ENCODE data around the gene RTCA. TPM values are rescaled to one million over a fixed set of nuclear protein-coding genes. Genes with fewer than 3 reads are reported as not detected.
"Not testable (repeated sequence)": the region's sequence is repeated elsewhere in the genome, so short reads cannot be mapped to it uniquely, and the experiment has no call there.

The RTCA gene
- total and polyA plus RNA-seq, 7 experiments from 2014 or later, result 16.4 to 47.7 (median 35.2) TPM

- not testable (repeated sequence) for H3K4me1 Mint-ChIP-seq; H3K9me3 Mint-ChIP-seq; DNase-seq; H3K9me3 ChIP-seq (ENCODE audit: control insufficient read depth in 2 of 3, low read length in 3 of 3); H3K27ac ChIP-seq (ENCODE audit: low read depth, low read length); ATAC-seq; H3K4me3 Mint-ChIP-seq; H3K4me1 ChIP-seq (ENCODE audit: control insufficient read depth in 2 of 2, insufficient read depth in 2 of 2, low read length in 2 of 2); H3K27me3 Mint-ChIP-seq; H3K4me3 ChIP-seq (ENCODE audit: low read length); H3K27me3 ChIP-seq (ENCODE audit: control insufficient read depth in 2 of 2, insufficient read depth in 2 of 2, low read length in 2 of 2); H3K36me3 ChIP-seq (ENCODE audit: control insufficient read depth in 2 of 3, insufficient read depth in 3 of 3, low read length in 3 of 3)
- intact Hi-C loops (cut with micrococcal nuclease), result loop anchor here in 1 of 2 donors (5.0 kb wide), 1 partner anchor 55 kb away; the partner anchor contains the start of gene CDC14A
- peak overlapping the region in 1 of 9 donors; percentile 51 for H3K27ac Mint-ChIP-seq
- peaks cover 4 to 22% (median 13%) of the 10 kb centered on the region in 5 donors for H3K36me3 Mint-ChIP-seq
- ChIA-PET CTCF (interaction anchor here (1.4 kb wide), 1 partner anchor 162 kb away, joined by 4 read pairs; no protein-coding TSS in a partner anchor), POLR2A (interaction anchor here (1.2 kb wide), 1 partner anchor 50 kb away, joined by 3 read pairs; no protein-coding TSS in a partner anchor)
Observed at GRCh38 chr1:100296997-100297396, 31.0 kb downstream of the RTCA start.

DNA sequence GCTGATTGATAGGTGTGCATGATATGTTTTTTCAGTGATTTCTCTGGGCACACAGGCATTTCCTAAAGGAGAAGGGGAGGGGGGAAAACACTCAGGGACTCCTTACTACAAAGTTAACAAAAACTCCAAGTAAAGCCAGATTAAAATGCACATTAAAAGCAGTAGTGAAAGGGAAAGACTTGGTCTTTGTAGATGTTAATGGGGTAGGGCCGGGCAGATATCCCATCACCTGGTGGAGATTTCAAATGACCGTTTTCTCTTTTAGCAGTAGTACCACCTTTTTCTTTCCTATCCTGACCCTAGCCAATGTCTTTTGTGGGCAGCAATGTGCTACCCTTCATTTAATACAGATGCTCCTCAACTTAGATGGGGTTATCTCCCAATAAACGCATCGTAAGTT is 32.5 kb downstream of the RTCA start:
- ATAC-seq (no peak), DNase-seq (no peak)
- CTCF ChIA-PET, result no interaction called here
- intact Hi-C loops (cut with micrococcal nuclease), result loop anchor here in 1 of 2 donors (5.0 kb wide), 1 partner anchor 54 kb away; the partner anchor contains the start of gene CDC14A
- Histone ChIP-seq H3K9me3 (ENCODE audit: control insufficient read depth in 2 of 3, low read length in 3 of 3) (no peaks in the 10 kb centered on the region), H3K27ac (ENCODE audit: low read depth, low read length) (no peak overlapping the region), H3K4me3 (ENCODE audit: low read length) (no peak overlapping the region), H3K27me3 (ENCODE audit: control insufficient read depth in 2 of 2, insufficient read depth in 2 of 2, low read length in 2 of 2) (no peaks in the 10 kb centered on the region), H3K36me3 (ENCODE audit: control insufficient read depth in 2 of 3, insufficient read depth in 3 of 3, low read length in 3 of 3) (no peaks in the 10 kb centered on the region), H3K4me1 (ENCODE audit: control insufficient read depth in 2 of 2, insufficient read depth in 2 of 2, low read length in 2 of 2) (peaks cover 0 to 5% of the 10 kb centered on the region in 2 donors)
- Mint-ChIP-seq H3K27ac (peak overlapping the region in 2 of 9 donors; percentile 6 to 77), H3K36me3 (peaks cover 4 to 12% (median 4%) of the 10 kb centered on the region in 5 donors), H3K4me1 (peaks cover 0 to 4% (median 0%) of the 10 kb centered on the region in 7 donors), H3K27me3 (no peaks in the 10 kb centered on the region), H3K4me3 (no peak overlapping the region), H3K9me3 (peaks cover 0 to 4% (median 0%) of the 10 kb centered on the region in 11 donors)
- POLR2A ChIA-PET, result no interaction called here

DNA sequence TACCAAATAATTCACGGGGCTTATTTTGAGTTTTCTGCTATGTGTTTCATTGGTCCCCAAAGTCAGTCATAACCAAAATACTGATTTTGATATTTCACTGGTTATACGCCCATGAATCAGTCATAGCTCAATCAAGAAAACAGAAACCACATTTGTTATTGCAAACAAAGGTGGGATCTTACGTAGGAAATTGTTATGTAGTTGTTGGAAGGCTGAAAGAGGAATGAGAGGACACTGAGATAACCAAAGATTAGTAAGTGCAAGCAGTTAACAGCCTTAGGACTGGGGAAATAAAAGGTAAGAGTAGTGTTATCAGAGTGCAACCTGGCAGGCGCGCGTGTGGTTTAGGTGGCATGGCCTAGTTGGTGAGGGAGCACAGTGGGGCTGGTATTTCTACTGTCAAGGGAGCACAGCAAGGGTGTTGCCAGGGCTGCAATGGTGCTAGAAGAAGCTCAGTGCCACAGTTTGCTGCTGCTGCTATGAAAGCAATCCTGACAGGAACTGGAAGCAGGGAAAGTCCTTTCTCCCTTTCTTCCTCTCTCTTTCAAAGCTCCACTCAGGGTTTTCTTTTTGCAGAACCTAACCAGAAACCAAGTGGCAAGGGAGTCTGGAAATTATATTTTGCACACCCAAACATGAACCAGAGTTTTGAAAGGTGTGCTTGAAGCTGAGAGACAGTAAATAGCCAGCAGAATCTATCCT is 33.7 kb downstream of the RTCA start:
- no peak for DNase-seq
- H3K27ac Mint-ChIP-seq, result no peak overlapping the region
- no peak for ATAC-seq
- Histone ChIP-seq H3K27me3 (ENCODE audit: control insufficient read depth in 2 of 2, insufficient read depth in 2 of 2, low read length in 2 of 2) (no peaks in the 10 kb centered on the region), H3K4me1 (ENCODE audit: control insufficient read depth in 2 of 2, insufficient read depth in 2 of 2, low read length in 2 of 2) (peaks cover 0 to 5% of the 10 kb centered on the region in 2 donors), H3K4me3 (ENCODE audit: low read length) (no peak overlapping the region), H3K36me3 (ENCODE audit: control insufficient read depth in 2 of 3, insufficient read depth in 3 of 3, low read length in 3 of 3) (no peaks in the 10 kb centered on the region), H3K9me3 (ENCODE audit: control insufficient read depth in 2 of 3, low read length in 3 of 3) (no peaks in the 10 kb centered on the region), H3K27ac (ENCODE audit: low read depth, low read length) (no peak overlapping the region)
- no peak overlapping the region for H3K4me3 Mint-ChIP-seq
- intact Hi-C loops (cut with micrococcal nuclease), result loop anchor here in 1 of 2 donors (5.0 kb wide), 1 partner anchor 53 kb away; the partner anchor contains the start of gene CDC14A
- no peaks in the 10 kb centered on the region for H3K27me3 Mint-ChIP-seq
- POLR2A ChIA-PET, result no interaction called here
- peaks cover 0 to 4% (median 0%) of the 10 kb centered on the region in 11 donors for H3K9me3 Mint-ChIP-seq
- peaks cover 0 to 13% (median 4%) of the 10 kb centered on the region in 5 donors for H3K36me3 Mint-ChIP-seq
- CTCF ChIA-PET, result no interaction called here
- H3K4me1 Mint-ChIP-seq, result peaks cover 0 to 4% (median 0%) of the 10 kb centered on the region in 7 donors

GRCh38 chr1:100300691-100301090 is 34.7 kb downstream of the RTCA start:
- DNase-seq, result no peak
- Mint-ChIP-seq H3K4me1 (peaks cover 0 to 4% (median 0%) of the 10 kb centered on the region in 7 donors), H3K4me3 (no peak overlapping the region), H3K36me3 (peaks cover 0 to 13% (median 4%) of the 10 kb centered on the region in 5 donors), H3K27me3 (no peaks in the 10 kb centered on the region), H3K27ac (no peak overlapping the region), H3K9me3 (peaks cover 0 to 4% (median 0%) of the 10 kb centered on the region in 11 donors)
- no peak for ATAC-seq
- Histone ChIP-seq H3K36me3 (ENCODE audit: control insufficient read depth in 2 of 3, insufficient read depth in 3 of 3, low read length in 3 of 3) (no peaks in the 10 kb centered on the region), H3K27ac (ENCODE audit: low read depth, low read length) (no peak overlapping the region), H3K9me3 (ENCODE audit: control insufficient read depth in 2 of 3, low read length in 3 of 3) (no peaks in the 10 kb centered on the region), H3K27me3 (ENCODE audit: control insufficient read depth in 2 of 2, insufficient read depth in 2 of 2, low read length in 2 of 2) (no peaks in the 10 kb centered on the region), H3K4me1 (ENCODE audit: control insufficient read depth in 2 of 2, insufficient read depth in 2 of 2, low read length in 2 of 2) (peaks cover 0 to 5% of the 10 kb centered on the region in 2 donors), H3K4me3 (ENCODE audit: low read length) (no peak overlapping the region)
- intact Hi-C loops (cut with micrococcal nuclease), result no loop called here
- POLR2A ChIA-PET, result no interaction called here
- CTCF ChIA-PET, result no interaction called here

DNA sequence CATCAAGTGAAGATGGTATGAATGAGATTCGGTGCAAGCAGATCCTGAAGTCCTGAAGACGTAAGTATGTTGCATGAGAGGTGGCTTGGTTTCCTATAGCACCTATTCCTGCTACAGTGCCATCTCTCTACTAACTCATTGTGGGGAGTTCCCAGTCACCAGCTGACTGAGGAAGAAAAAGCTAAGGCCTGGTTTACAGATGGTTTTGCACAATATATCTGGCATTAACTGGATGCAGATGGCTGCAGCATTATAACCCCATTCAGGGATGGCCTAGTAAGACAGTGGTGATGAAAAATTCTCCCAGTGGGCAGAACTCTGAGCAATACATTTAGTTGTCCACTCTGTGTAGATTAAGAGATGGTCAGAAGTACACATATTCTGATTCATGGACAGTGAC is 36.7 kb downstream of the RTCA start:
- Mint-ChIP-seq H3K4me3 (no peak overlapping the region), H3K4me1 (peaks cover 0 to 17% (median 12%) of the 10 kb centered on the region in 7 donors), H3K9me3 (no peaks in the 10 kb centered on the region), H3K36me3 (peaks cover 0 to 3% (median 0%) of the 10 kb centered on the region in 5 donors), H3K27ac (no peak overlapping the region), H3K27me3 (no peaks in the 10 kb centered on the region)
- Histone ChIP-seq H3K4me3 (ENCODE audit: low read length) (no peak overlapping the region), H3K36me3 (ENCODE audit: control insufficient read depth in 2 of 3, insufficient read depth in 3 of 3, low read length in 3 of 3) (no peaks in the 10 kb centered on the region), H3K27ac (ENCODE audit: low read depth, low read length) (no peak overlapping the region), H3K27me3 (ENCODE audit: control insufficient read depth in 2 of 2, insufficient read depth in 2 of 2, low read length in 2 of 2) (no peaks in the 10 kb centered on the region), H3K9me3 (ENCODE audit: control insufficient read depth in 2 of 3, low read length in 3 of 3) (no peaks in the 10 kb centered on the region), H3K4me1 (ENCODE audit: control insufficient read depth in 2 of 2, insufficient read depth in 2 of 2, low read length in 2 of 2) (peaks cover 0 to 5% of the 10 kb centered on the region in 2 donors)
- POLR2A ChIA-PET, result interaction anchor here (0.6 kb wide), 1 partner anchor 166 kb away, joined by 3 read pairs; no protein-coding TSS in a partner anchor
- CTCF ChIA-PET, result no interaction called here
- ATAC-seq, result no peak
- DNase-seq, result no peak
- intact Hi-C loops (cut with micrococcal nuclease), result no loop called here

DNA sequence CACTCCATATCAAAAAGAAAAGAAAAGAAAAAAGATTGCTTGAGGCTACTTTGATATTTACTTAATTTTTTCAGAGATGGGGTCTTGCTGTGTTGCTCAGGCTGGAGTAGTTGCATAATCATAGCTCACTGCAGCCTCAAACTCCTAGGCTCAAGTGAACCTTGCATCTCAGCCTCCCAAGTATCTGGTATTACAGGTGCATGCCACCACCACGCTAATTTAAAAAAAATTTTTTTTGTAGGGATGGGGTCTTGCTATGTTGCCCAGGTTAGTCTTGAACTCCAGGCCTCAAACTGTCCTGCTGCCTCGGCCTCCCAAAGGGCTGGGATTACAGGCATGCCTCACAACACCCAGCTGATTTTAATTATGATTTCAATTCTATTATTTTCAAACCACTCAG is 38.2 kb downstream of the RTCA start:
- Histone ChIP-seq H3K36me3 (ENCODE audit: control insufficient read depth in 2 of 3, insufficient read depth in 3 of 3, low read length in 3 of 3) (no peaks in the 10 kb centered on the region), H3K4me3 (ENCODE audit: low read length) (no peak overlapping the region), H3K9me3 (ENCODE audit: control insufficient read depth in 2 of 3, low read length in 3 of 3) (peaks cover 0 to 1% (median 0%) of the 10 kb centered on the region in 3 experiments), H3K27ac (ENCODE audit: low read depth, low read length) (no peak overlapping the region), H3K4me1 (ENCODE audit: control insufficient read depth in 2 of 2, insufficient read depth in 2 of 2, low read length in 2 of 2) (peaks cover 0 to 5% of the 10 kb centered on the region in 2 donors), H3K27me3 (ENCODE audit: control insufficient read depth in 2 of 2, insufficient read depth in 2 of 2, low read length in 2 of 2) (no peaks in the 10 kb centered on the region)
- POLR2A ChIA-PET, result no interaction called here
- Mint-ChIP-seq H3K27ac (no peak overlapping the region), H3K36me3 (peaks cover 0 to 5% (median 0%) of the 10 kb centered on the region in 5 donors), H3K27me3 (no peaks in the 10 kb centered on the region), H3K4me1 (peaks cover 0 to 14% (median 13%) of the 10 kb centered on the region in 7 donors), H3K4me3 (no peak overlapping the region), H3K9me3 (peaks cover 0 to 8% (median 2%) of the 10 kb centered on the region in 11 donors)
- no peak for ATAC-seq
- CTCF ChIA-PET, result no interaction called here
- intact Hi-C loops (cut with micrococcal nuclease), result no loop called here
- no peak for DNase-seq
